ENCODE measurements around the gene RFFL.

RFFL gene

DNA sequence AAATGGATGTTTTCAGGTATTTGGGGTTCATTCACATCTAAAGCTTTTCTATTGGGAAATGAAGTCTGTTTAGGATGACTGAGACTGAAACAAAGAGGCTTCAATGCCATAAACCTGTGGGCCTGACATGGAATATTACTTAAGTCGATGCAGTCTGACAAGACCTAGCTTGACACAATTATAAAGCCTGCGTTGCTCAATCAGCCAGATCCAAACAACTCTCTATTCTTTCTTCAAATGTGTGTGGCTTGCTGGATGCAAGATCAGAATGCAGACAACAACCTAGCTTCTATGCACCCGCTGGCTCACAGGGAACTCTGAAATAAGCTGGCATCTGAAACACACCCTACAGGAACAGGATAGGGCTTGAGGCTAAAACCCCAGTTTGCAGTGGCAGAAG lies 40.0 kb downstream of the RFFL start:
- H3K27ac ChIP-seq (ENCODE audit: low read length) = peak overlapping the region; percentile 89
- H3K4me1 ChIP-seq (ENCODE audit: control insufficient read depth, insufficient read depth, low read length) = peaks cover 23% of the 10 kb centered on the region
- H3K36me3 ChIP-seq (ENCODE audit: control insufficient read depth in 2 of 2, insufficient read depth in 2 of 2, low read length in 2 of 2) = peaks cover 10 to 19% of the 10 kb centered on the region in 2 donors
- peak overlapping the region; percentile 6 to 73 for H3K9ac ChIP-seq (ENCODE audit: low read length in 2 of 2)
- no peaks in the 10 kb centered on the region for H3K9me3 ChIP-seq (ENCODE audit: control insufficient read depth in 2 of 2, low read length in 2 of 2)
- H3K4me3 ChIP-seq (ENCODE audit: low read length in 2 of 2) = no peak overlapping the region
- H3K27me3 ChIP-seq (ENCODE audit: control insufficient read depth in 1 of 2, insufficient read depth in 2 of 2, low read length in 2 of 2) = no peaks in the 10 kb centered on the region

DNA sequence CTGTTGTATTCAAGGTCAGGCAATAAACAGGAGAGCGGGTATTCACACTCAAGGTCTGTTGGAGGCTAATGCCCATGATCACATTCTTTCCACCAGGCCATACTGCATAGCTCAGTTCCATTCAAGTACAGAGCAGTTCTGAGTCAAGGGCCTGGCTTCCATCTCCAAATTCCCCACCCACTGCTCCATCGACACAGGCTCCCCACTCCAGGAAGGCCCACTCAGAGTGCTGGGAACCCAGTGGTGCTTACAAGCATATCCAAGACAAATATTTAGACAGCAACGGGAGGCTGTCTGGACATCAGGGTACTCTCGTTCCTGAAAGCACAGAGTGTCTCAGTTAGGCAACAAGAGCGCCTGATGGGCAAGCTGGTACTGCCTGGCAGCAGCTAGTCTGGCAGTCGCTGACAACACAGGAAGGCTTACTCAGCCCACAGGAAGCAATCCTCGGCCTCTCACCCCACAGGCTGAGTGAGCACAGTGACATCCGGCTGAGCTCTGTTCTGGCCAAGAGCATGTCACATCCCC lies 40.9 kb downstream of the RFFL start:
- H3K9me3 ChIP-seq (ENCODE audit: control insufficient read depth in 2 of 2, low read length in 2 of 2) = no peaks in the 10 kb centered on the region
- H3K27ac ChIP-seq (ENCODE audit: low read length) = peak overlapping the region; percentile 89
- H3K27me3 ChIP-seq (ENCODE audit: control insufficient read depth in 1 of 2, insufficient read depth in 2 of 2, low read length in 2 of 2) = no peaks in the 10 kb centered on the region
- H3K36me3 ChIP-seq (ENCODE audit: control insufficient read depth in 2 of 2, insufficient read depth in 2 of 2, low read length in 2 of 2) = peaks cover 10 to 24% of the 10 kb centered on the region in 2 donors
- peak overlapping the region; percentile 48 to 73 for H3K9ac ChIP-seq (ENCODE audit: low read length in 2 of 2)
- peak overlapping the region in 1 of 2 donors; percentile 22 for H3K4me3 ChIP-seq (ENCODE audit: low read length in 2 of 2)
- peaks cover 23% of the 10 kb centered on the region for H3K4me1 ChIP-seq (ENCODE audit: control insufficient read depth, insufficient read depth, low read length)

GRCh38 chr17:35021520-35022380 lies 41.8 kb downstream of the RFFL start:
- Histone ChIP-seq H3K27me3 (ENCODE audit: control insufficient read depth in 1 of 2, insufficient read depth in 2 of 2, low read length in 2 of 2) (no peaks in the 10 kb centered on the region), H3K9me3 (ENCODE audit: control insufficient read depth in 2 of 2, low read length in 2 of 2) (no peaks in the 10 kb centered on the region), H3K36me3 (ENCODE audit: control insufficient read depth in 2 of 2, insufficient read depth in 2 of 2, low read length in 2 of 2) (peaks cover 10 to 24% of the 10 kb centered on the region in 2 donors), H3K9ac (ENCODE audit: low read length in 2 of 2) (peak overlapping the region; percentile 47 to 48), H3K4me3 (ENCODE audit: low read length in 2 of 2) (peak overlapping the region in 1 of 2 donors; percentile 7), H3K27ac (ENCODE audit: low read length) (peak overlapping the region; percentile 89), H3K4me1 (ENCODE audit: control insufficient read depth, insufficient read depth, low read length) (peaks cover 23% of the 10 kb centered on the region)

DNA sequence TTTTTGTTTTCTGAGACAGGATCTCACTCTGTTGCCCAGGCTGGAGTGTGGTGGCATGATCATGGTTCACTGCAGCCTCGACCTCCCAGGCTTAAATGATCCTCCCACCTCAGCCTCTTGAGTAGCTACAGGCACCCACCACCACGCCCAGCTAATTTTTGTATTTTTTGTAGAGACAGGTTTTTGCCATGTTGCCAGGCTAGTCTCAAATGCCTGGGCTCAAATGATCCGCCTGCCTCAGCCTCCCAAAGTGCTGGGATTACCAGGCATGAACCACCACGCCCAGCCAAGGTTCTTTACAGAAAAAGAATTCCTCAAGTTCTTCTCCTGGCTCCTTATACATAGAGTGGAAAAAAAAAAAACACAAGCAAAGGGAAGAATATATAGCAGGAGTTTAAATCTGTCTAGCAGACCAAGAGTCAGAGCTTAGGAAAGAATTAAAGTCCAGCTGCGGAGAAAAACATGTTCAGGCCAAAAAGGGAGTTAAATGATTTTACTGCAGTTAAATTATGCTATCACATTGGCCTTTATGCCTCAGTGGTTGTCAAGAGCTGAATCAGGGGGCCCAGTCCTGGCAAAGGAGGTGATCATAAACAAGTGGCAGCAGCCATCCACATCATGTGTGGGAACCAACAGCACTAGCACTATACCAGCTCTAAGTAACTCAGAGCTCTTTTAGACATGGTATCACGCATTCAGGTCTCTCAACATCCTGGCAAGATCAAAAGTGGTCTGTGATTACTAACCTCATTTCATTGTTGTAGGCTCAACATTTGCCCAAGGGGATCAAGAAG lies 43.9 kb downstream of the RFFL start:
- Histone ChIP-seq H3K9me3 (ENCODE audit: control insufficient read depth in 2 of 2, low read length in 2 of 2) (no peaks in the 10 kb centered on the region), H3K27ac (ENCODE audit: low read length) (no peak overlapping the region), H3K4me3 (ENCODE audit: low read length in 2 of 2) (no peak overlapping the region), H3K36me3 (ENCODE audit: control insufficient read depth in 2 of 2, insufficient read depth in 2 of 2, low read length in 2 of 2) (peaks cover 17 to 33% of the 10 kb centered on the region in 2 donors), H3K9ac (ENCODE audit: low read length in 2 of 2) (no peak overlapping the region), H3K27me3 (ENCODE audit: control insufficient read depth in 1 of 2, insufficient read depth in 2 of 2, low read length in 2 of 2) (no peaks in the 10 kb centered on the region), H3K4me1 (ENCODE audit: control insufficient read depth, insufficient read depth, low read length) (peaks cover 23% of the 10 kb centered on the region)

DNA sequence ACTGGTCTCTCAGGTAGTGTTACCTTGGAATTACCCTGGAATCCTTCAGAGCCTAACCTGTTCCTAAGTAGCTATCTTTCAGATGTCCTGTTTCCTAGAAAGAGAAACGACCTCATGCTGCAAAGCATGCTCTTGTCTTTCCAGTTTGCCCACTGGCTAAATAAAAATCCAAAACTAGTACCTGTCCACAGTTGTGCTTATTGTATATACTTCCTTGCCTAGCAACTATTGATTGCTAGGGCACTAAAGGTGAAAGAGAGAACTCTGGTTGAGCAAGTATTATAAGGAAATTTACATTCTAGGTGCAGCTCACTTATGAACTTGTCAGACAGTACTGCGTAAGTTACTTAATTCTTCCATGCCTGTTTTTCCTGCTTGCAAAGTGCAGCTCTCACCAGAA lies 44.7 kb downstream of the RFFL start:
- no peaks in the 10 kb centered on the region for H3K9me3 ChIP-seq (ENCODE audit: control insufficient read depth in 2 of 2, low read length in 2 of 2)
- no peaks in the 10 kb centered on the region for H3K27me3 ChIP-seq (ENCODE audit: control insufficient read depth in 1 of 2, insufficient read depth in 2 of 2, low read length in 2 of 2)
- no peak overlapping the region for H3K27ac ChIP-seq (ENCODE audit: low read length)
- H3K36me3 ChIP-seq (ENCODE audit: control insufficient read depth in 2 of 2, insufficient read depth in 2 of 2, low read length in 2 of 2) = peaks cover 23 to 37% of the 10 kb centered on the region in 2 donors
- no peak overlapping the region for H3K9ac ChIP-seq (ENCODE audit: low read length in 2 of 2)
- H3K4me3 ChIP-seq (ENCODE audit: low read length in 2 of 2) = no peak overlapping the region
- peaks cover 23% of the 10 kb centered on the region for H3K4me1 ChIP-seq (ENCODE audit: control insufficient read depth, insufficient read depth, low read length)

- Histone ChIP-seq H3K9ac (ENCODE audit: low read length in 2 of 2) (no peak overlapping the region), H3K9me3 (ENCODE audit: control insufficient read depth in 2 of 2, low read length in 2 of 2) (no peaks in the 10 kb centered on the region), H3K27ac (ENCODE audit: low read length) (no peak overlapping the region), H3K36me3 (ENCODE audit: control insufficient read depth in 2 of 2, insufficient read depth in 2 of 2, low read length in 2 of 2) (peaks cover 24 to 37% of the 10 kb centered on the region in 2 donors), H3K4me3 (ENCODE audit: low read length in 2 of 2) (no peak overlapping the region), H3K4me1 (ENCODE audit: control insufficient read depth, insufficient read depth, low read length) (peaks cover 7% of the 10 kb centered on the region), H3K27me3 (ENCODE audit: control insufficient read depth in 1 of 2, insufficient read depth in 2 of 2, low read length in 2 of 2) (no peaks in the 10 kb centered on the region)
These were observed 46.5 kb downstream of the RFFL start for GRCh38 chr17:35017021-35017420.

DNA sequence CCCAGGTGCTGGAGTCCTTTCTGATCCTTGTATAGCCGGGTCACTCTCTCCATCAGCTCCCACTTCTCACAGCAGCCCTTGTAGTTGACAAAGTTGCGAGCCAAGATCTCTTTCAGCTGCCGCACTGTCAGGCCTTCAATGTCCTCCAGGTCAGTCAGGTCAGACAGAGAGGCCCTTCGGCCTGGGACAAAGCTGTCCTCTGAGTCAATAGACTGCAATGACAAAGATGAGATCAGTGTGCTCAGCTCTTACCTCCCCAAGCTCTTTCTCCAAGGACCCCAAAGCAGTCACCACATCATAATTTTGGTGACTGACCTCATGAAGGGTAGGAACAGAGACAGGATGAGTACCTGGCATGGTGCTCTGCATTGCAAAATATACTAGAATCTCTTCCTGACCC lies 47.1 kb downstream of the RFFL start:
- Histone ChIP-seq H3K9me3 (ENCODE audit: control insufficient read depth in 2 of 2, low read length in 2 of 2) (no peaks in the 10 kb centered on the region), H3K36me3 (ENCODE audit: control insufficient read depth in 2 of 2, insufficient read depth in 2 of 2, low read length in 2 of 2) (peaks cover 30 to 43% of the 10 kb centered on the region in 2 donors), H3K4me3 (ENCODE audit: low read length in 2 of 2) (no peak overlapping the region), H3K4me1 (ENCODE audit: control insufficient read depth, insufficient read depth, low read length) (peaks cover 3% of the 10 kb centered on the region), H3K9ac (ENCODE audit: low read length in 2 of 2) (no peak overlapping the region), H3K27ac (ENCODE audit: low read length) (no peak overlapping the region), H3K27me3 (ENCODE audit: control insufficient read depth in 1 of 2, insufficient read depth in 2 of 2, low read length in 2 of 2) (no peaks in the 10 kb centered on the region)

GRCh38 chr17:35011671-35012216 lies 51.8 kb downstream of the RFFL start:
- H3K27ac ChIP-seq (ENCODE audit: low read length) = no peak overlapping the region
- H3K9ac ChIP-seq (ENCODE audit: low read length in 2 of 2) = no peak overlapping the region
- H3K4me3 ChIP-seq (ENCODE audit: low read length in 2 of 2) = no peak overlapping the region
- no peaks in the 10 kb centered on the region for H3K27me3 ChIP-seq (ENCODE audit: control insufficient read depth in 1 of 2, insufficient read depth in 2 of 2, low read length in 2 of 2)
- H3K9me3 ChIP-seq (ENCODE audit: control insufficient read depth in 2 of 2, low read length in 2 of 2) = no peaks in the 10 kb centered on the region
- H3K4me1 ChIP-seq (ENCODE audit: control insufficient read depth, insufficient read depth, low read length) = no peaks in the 10 kb centered on the region
- H3K36me3 ChIP-seq (ENCODE audit: control insufficient read depth in 2 of 2, insufficient read depth in 2 of 2, low read length in 2 of 2) = peaks cover 49 to 53% of the 10 kb centered on the region in 2 donors

- H3K9ac ChIP-seq (ENCODE audit: low read length in 2 of 2) = no peak overlapping the region
- H3K36me3 ChIP-seq (ENCODE audit: control insufficient read depth in 2 of 2, insufficient read depth in 2 of 2, low read length in 2 of 2) = peaks cover 39 to 41% of the 10 kb centered on the region in 2 donors
- H3K4me1 ChIP-seq (ENCODE audit: control insufficient read depth, insufficient read depth, low read length) = no peaks in the 10 kb centered on the region
- no peak overlapping the region for H3K27ac ChIP-seq (ENCODE audit: low read length)
- H3K4me3 ChIP-seq (ENCODE audit: low read length in 2 of 2) = no peak overlapping the region
- no peaks in the 10 kb centered on the region for H3K27me3 ChIP-seq (ENCODE audit: control insufficient read depth in 1 of 2, insufficient read depth in 2 of 2, low read length in 2 of 2)
- H3K9me3 ChIP-seq (ENCODE audit: control insufficient read depth in 2 of 2, low read length in 2 of 2) = no peaks in the 10 kb centered on the region
These were observed 53.4 kb downstream of the RFFL start for GRCh38 chr17:35010093-35010492.

DNA sequence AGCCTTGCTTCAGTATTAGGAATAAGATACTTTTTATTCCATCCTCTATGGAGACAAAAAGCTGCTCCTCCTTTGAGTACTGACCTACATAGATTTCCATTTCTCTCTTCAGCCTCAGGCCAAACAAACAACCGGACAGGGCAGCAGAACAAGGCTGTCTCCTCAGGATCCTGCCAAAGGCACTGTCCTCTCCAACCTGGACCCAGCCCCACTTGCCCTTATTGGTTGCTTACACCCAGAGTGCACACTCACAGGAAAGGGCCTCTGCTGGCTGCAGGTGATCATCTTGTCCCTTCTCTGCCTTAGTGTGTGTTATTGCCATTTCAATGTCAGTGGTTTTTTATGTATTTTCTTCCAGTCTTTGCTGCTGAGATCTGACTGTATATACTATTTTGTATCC lies 56.5 kb downstream of the RFFL start:
- no peak overlapping the region for H3K4me3 ChIP-seq (ENCODE audit: low read length in 2 of 2)
- H3K27me3 ChIP-seq (ENCODE audit: control insufficient read depth in 1 of 2, insufficient read depth in 2 of 2, low read length in 2 of 2) = no peaks in the 10 kb centered on the region
- no peaks in the 10 kb centered on the region for H3K9me3 ChIP-seq (ENCODE audit: control insufficient read depth in 2 of 2, low read length in 2 of 2)
- no peak overlapping the region for H3K9ac ChIP-seq (ENCODE audit: low read length in 2 of 2)
- peaks cover 15% of the 10 kb centered on the region for H3K4me1 ChIP-seq (ENCODE audit: control insufficient read depth, insufficient read depth, low read length)
- H3K36me3 ChIP-seq (ENCODE audit: control insufficient read depth in 2 of 2, insufficient read depth in 2 of 2, low read length in 2 of 2) = peaks cover 34 to 43% of the 10 kb centered on the region in 2 donors
- no peak overlapping the region for H3K27ac ChIP-seq (ENCODE audit: low read length)
